ENCODE measurements around the gene ICAM3.
"Not testable (repeated sequence)": the region's sequence is repeated elsewhere in the genome, so short reads cannot be mapped to it uniquely, and the experiment has no call there.

ICAM3 gene

DNA sequence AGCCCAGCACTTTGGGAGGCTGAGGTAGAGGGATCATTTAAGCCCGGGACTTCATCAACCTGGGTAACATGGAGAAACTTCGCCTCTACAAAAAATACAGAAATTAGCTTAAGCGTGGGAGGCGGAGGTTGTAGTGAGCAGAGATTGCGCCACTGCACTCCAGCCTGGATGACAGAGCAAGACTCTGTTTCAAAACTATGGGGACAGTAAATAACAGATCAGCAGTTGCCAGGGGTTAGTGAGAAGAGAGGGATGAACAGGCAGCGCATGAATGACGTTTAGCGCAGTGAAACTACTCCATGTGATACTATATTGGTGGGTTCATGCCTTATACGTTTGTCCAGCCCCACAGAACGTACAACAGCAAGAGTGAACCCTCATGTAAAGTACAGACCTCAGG is 7.1 kb upstream of the ICAM3 start:
- peak in 2 of 56 donors; percentile 2 to 5 for DNase-seq

DNA sequence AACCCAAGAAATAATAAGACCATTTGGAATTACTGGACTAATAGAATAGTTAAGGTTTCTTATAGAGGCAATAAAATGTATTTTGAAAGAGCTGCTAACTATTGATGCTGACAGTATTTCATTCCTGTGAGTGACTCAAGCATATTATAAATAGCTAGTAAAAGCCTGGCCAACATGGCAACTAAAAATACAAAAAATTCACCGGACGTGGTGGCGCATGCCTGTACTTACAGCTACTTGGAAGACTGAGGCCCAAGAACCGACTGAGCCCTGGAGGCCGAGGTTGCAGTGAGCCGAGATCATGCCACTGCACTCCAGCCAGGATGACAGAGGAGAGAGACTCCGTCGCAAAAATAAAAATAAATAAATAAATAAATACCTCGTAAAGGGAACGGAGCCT is 5.4 kb upstream of the ICAM3 start:
- DNase-seq: peak in 10 of 56 donors; percentile 3 to 56 (median 12)

DNA sequence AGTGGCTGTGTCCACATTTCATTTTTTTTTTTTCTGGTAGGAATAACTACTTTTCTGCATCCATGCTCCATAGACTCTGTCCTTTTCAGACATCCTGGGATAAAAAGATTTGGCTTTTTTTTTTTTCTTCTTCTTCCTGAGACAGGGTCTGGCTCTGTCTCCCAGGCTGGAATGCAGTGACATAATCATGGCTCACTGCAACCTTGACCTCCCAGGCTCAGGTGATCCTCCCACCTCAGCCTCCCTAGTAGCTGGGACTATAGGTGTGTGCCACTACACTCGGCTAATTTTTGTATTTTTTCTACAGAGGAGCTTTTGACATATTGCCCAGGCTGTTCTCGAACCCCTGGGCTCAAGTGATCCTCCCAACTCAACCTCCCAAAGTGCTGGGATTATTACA is 4.1 kb upstream of the ICAM3 start:
- no peak for DNase-seq

DNA sequence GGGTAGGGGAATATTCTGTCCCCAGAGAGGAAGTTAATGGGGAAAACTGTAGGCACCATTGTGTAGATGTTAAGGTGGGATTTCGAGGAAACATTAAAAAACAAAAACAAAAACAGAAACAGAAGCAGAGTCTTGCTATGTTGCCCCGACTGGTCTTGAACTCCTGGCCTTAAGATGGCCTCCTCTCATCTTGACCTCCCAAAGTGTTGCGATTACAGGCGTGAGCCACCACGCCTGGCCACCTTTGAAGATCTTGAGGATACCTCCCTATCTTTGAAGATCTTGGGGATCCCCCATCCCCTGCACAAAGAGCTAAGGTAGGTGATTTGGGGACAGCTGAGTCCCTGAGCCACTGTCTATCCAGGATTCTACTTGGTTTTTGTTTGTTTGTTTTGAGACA is 553 bp upstream of the ICAM3 start:
- DNase-seq: no peak

DNA sequence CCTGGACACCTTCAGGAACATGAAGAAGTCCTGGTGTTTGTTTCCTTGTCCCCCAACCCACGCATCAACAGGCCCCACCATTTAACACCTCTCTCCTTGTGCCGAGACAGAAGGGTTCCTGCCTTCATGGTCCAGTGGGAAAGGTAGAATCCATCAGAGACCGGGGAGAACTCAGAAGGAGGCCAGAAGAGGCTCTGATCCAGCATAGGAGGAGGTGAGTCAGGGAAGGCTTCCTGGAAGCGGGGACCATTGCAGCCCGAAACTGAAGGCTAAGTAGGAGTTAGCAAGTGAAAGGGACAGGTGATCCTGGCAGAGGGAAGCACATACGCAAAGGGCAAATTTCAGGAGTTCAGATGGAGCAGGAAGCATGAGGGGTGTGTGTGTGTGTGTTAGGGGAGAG is 484 bp downstream of the ICAM3 start:
- no peak for DNase-seq

DNA sequence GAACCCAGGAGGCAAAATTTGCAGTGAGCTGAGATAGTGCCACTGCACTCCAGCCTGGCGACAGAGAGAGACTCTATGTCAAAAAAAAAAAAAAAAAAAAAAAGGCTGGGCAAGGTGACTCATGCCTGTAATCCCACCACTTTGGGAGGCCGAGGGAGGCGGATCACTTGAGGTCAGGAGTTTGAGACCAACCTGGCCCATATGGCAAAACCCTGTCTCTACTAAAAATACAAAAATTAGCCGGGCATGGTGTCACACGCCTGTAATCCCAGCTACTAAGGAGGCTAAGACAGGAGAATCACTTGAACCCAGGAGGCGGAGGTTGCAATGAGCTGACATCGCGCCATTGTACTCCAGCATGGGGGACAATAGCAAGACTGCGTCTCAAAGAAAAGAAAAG is 2.7 kb downstream of the ICAM3 start:
- DNase-seq: not testable (repeated sequence)

DNA sequence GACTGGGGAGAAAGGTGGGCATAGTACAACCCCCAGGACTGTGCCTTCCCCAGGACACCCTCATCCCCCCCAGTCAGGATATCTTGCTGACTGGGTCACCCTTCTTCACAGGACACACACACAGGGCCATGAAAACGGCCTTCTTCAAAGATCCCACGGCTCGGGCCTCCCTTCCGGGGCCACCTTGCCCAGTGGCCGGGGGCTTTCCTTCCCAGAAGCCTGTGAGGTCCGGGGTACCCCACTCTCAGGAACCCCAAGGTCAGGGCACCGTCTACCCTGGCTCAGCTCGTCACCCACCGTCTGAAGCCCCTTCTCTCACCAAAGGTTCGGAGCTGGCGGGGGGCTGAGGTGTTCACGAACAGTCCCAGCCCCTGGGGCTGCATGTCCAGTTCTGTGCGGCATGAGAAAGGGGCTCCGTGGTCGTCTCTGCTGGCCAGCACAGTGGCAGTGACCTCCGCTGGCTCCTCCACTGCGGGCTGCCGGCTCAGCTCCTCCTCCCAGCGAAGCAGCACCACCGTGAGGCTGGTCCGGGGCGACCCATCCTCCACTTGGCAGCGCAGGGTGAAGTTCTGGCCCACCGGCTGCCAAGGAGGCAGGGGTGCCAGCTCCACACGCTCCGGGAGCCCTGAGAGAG is 4.0 kb downstream of the ICAM3 start:
- DNase-seq: peak in 19 of 56 donors; percentile 4 to 58 (median 22)

DNA sequence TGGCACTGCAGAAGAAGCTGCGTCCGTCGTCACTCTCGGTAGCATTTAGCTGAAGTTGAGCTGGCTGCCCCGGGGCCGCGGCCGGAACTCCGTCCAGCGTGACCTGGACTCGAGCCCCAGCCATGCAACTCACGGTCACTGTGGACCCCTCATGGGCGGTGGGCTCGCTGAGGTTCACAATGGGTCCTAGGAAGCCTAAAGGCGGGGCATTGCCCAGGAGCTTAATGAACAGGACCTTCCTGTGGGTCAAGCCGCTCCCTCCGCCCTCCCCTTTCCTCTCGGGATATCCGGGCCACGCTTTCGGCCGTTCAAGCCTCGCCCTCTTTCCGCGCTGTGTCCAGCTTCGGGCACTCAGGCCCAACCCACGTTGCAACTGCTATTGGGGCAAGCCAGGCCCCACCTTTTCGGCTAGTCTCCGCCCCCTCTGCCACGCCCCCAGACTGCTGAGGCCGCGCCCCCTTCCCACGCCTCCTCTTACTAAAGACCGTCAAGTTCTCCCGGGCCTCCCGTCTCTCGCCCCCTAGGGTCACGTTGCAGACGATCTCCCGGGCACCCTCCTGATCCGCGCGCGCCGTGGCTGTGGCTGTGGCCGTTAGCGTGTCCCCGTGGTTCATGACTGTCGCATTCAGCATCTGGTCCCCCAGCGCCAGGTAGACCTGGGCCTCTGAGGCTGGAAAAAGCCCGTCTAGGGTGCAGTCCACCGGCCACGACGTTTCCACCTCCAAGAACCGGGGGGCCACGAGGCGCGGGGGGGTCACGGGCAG is 4.7 kb downstream of the ICAM3 start:
- peak in 54 of 56 donors; percentile 5 to 85 (median 57) for DNase-seq

DNA sequence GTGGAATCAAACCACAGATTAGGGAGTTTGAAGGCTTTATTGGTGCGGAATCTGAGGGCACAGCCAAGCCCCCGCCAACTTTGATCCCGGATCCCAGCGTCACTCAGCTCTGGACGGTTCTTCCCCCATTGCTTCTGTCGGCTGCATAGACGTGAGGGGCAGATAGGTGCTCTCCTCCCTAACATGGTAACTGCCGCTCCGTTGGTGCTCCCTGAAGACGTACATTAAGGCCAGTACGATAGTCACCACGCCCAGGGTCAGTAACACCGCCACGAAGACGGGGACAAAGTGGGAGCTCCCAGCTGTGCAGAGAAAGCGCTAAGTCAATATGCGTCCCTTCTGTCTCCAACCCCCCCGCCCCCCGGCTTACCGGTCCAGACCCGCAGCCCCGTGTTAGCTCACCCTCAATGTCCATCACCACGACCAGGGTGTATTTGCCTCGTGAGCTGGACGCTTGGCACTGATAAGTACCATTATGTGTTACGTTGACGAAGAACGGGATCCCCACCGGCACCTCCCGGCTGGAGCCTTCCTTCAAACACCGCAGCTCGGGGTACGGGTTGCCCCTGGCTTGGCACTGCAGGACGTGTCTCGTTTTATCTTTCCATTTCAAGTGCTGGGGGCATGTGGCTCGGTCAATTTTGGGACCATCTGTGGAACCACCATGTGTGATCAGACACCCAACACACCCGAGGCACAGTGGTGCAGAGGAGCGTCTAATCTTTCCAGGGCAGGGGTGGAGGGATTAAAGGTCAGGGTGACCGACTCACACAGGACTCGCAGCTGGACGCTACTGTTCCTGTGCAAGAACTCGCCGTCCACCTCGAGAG is 5.5 kb downstream of the ICAM3 start:
- peak in 2 of 56 donors; percentile 31 to 46 for DNase-seq

DNA sequence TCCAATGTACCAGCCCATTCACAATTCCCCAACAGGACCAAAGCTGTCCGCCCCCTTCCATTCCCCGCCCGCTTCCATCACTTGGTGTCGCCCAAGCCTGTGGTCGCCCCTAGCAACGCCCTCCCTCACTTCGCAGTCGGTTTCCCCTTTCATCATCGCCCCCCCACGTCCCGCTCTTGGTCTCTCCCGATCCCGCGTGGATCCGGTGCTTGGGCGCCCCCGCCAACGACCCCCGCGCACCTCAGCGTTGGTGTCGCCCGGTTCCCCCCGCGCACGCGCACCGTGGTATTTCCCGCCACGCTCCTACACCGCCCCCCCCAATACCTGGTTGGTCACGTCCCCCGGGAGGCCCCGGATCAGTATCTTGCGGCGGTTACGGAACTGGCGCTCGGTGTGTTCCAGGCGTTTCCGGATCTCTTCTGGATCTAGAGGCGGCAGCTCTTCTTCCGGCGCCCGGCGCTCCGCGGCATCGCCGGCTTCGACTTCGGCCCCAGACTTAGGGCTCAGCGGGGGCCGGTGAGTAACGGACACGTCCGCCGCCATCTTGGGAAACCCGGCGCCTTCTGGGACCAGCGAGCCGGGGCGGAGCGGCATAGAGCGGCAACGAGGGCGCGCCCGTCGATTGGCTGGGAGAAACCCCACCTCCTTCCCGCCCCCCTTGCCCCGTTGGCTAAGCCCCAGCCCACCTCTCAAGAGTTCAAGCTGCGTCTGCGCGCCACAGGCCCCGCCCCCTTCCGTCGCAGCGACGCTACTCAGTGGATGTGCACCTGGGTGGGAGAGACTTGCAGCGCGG is 6.3 kb downstream of the ICAM3 start, which contains the start of gene RAVER1:
Gene RAVER1, minus strand, starts transcription at position 565 of the 793 bp plus-strand sequence. Its CDS starts 22 bp downstream, at position 543.
- DNase-seq: peak; percentile 68 to 98 (median 94)

DNA sequence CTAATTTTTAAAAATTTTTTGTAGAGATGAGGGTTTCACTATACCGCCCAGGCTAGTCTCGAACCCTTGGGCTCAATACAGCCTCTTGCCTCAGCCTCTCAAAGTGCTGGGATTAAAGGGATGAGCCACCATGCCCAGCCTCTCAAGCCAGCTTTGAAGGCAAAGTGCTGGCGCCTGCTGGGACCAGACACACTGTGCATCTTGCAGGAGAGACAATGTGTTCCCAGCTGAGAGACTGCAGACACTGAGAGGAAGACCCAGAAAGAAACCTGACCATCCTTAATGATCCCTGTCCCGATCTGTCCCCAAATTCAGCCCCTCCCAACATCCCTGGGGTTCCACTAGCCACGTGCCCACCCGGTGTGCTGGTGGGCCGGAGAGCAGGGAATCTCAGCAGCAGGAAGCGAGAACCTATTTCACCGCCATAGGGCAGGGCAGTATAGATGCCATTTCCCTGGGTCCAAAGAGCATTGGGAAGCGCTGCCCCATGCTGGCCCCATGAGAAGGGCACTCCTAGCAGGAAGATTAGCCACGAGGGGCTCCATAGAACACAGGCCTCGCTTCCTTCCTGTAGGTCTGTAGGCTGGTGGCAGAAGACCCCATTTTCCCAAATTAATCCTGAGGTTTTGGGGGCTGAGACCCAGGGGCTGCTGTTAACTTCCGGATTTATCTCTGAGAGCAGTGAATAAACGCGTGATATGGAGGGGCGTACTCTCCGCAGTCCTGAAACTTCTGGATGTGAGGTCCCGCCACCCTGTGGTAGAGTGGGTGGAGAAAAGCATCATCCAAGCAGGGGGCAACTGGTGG is 7.1 kb downstream of the ICAM3 start:
- no peak for DNase-seq

DNA sequence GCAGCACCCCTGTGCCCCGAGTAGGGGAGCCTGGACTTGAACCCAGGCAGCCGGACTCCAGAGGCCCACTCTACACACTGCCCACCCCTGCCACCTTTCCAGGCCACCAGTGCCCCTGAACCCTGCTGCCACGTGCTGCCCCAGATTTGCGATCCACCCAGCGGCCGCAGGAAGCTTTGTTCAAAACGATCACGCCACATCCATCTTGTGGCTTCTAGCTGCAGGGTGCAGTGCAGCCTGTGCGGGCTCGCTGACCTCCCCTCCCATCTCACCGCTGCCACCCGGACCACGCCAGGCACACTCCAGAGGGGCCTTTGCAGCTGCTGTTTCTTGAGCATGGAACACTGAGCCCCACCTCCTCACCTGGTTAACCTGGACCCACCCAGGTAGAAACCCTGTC is 9.9 kb downstream of the ICAM3 start:
- DNase-seq: no peak

DNA sequence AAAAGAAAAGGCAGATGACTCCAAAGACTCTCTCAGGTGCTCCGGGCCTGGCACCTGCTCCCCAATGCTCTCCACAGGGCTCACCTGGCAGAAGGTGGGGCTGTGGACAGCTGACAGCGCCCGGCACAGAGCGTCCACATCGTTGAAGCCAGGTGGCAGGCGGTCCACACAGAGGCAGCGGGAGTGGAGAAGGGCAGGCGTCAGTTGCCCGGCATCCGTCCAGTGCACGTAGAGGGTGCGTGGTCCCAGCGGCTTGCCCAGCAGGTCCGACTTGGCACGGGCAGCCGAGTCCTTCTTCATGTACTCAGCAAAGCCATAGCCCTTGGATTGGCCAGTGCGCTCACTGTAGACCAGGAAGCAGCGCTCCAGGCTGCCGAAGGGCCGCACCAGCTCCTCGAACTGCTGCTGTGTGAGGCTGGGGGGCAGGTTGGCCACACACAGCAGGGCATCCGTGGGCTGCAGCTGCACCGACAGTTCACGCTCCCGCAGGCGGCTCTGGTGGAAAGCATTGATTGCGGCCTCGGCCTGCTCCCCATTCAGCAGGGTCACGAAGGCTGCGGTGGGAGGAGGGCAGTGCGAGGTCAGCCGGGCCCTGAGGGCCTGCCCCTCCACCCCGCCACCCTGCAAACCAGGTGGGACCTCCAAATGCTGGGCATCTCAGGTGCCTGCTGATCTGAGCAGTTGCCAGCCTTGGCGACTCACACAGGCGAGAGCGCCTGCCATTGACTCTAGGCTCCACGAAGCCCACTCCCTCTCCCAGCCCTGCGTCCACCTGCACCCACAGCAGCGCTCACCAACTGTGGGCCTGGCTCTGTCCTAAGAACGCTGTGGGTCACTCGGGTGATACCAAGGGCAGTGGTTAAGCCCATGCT is 10.6 kb downstream of the ICAM3 start:
- DNase-seq: no peak

DNA sequence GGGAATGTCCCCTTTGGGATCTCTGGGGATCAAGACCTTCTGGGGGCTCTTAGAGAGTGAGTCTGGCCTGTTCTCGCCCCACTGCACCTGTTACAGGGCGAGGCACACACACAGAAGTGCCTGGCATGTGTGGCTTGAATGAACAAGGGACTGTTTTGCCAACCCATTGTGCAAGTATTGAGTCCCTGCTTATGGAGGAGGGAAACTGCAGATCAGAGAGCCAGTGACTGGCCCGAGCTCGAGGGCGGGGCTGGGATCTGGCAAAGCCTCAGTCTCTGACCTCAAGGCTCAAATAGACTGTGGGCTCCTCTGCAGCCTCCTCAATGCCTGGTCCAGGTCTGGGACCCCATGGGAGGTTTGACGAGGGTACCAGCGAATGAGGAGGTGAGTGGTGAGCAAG is 11.6 kb downstream of the ICAM3 start:
- DNase-seq: no peak

DNA sequence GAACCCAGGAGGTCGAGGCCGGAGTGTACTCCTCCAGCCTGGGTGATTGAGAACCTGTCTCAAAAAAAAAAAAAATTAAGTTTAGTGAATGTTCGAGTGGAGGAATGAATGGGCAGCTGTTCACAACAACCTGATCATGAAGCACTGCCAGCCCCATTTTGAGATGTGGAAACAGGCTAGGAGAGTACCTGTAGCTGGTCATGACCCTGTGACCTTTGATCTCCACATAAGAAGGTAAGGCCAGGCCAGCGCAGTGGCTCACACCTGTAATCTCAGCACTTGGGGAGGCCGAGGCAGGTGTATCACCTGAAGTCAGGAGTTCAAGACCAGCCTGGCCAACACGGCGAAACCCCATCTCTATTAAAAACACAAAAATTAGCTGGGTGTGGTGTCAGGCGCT is 13.7 kb downstream of the ICAM3 start:
- no peak for DNase-seq

DNA sequence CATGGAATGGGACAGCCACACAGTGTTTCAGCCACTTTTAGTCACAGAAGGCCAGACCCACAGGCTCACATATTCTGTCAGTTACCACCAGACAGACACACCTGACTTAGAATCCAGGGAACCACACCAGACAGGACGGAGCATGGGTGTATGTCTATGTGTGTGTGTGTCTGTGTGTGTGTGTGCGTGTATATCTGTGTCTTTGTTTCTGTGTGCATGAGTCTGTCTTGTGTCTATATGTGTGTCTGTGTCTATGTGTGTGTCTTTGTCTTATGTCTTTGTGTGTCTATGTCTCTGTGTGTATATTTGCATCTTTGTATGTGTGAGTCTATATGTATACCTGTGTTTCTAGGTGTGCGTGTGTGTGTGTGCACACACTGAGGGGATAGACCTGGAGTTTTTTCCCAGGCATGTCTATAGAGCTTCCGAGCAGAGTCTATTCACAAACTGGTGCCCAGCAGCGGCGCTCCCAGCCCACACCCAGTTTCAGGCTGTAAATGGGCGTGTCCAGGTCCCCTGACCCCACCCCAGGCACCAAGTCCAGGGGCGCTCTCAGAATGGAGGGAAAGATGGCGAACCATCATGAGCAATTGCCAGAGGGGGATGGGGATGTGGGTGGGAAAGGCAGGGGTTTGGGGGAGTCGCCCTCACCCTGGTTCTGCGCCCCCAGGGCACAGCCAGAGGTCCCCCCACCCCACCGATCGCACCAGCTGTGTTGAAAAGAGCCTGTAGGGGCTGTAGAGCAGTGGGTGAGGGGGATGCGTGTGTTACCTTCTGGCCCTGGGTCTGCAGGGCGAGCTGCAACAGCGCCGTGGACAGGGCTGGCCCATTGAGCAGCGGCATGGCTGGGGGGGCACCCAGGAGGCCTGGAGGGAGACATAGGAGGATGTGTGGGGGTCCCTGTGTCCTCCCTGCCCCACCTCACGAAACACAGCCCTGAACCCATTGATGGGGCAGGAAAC is 17.3 kb downstream of the ICAM3 start:
- DNase-seq: no peak

DNA sequence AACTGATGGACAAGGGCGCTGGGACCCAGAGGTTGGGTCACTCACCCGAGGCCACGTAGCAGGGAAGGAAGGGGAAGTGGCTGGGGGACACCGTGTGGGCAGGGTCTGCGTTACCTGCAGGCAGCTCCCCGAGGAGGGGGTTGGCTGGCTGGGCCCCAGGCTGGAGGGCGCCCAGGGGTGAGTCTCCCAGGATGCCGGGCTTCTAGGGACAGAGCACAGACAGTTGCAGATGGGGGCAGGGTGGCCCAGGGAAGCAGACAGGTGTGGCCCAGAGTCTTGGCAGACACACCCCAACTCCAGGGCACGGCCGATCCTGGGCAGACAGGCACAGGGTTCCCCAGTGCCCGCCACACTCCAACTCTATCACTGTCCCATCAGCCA is 18.0 kb downstream of the ICAM3 start:
- DNase-seq: no peak
